Measurements from ENCODE around the gene DHCR7.

DHCR7 gene

GRCh38 chr11:71448257-71449171, at the start of gene DHCR7:
Gene DHCR7 (minus strand): TSS chr11:71448393. CDS start chr11:71444952, 3,441 bp downstream.
- DNase-seq = peak; percentile 89

GRCh38 chr11:71496421-71496820, 48.2 kb upstream of the DHCR7 start:
- no peak for DNase-seq

GRCh38 chr11:71495286-71496230, 47.4 kb upstream of the DHCR7 start:
- DNase-seq = no peak

- DNase-seq = no peak
These were observed 43.7 kb upstream of the DHCR7 start for GRCh38 chr11:71491940-71492339.

- DNase-seq = no peak
These were observed 43.3 kb upstream of the DHCR7 start for GRCh38 chr11:71491531-71491930.

GRCh38 chr11:71490731-71491390, 42.7 kb upstream of the DHCR7 start:
- DNase-seq = no peak

- DNase-seq = no peak
These were observed 42.0 kb upstream of the DHCR7 start for GRCh38 chr11:71490044-71490730.

GRCh38 chr11:71489311-71490043, 41.3 kb upstream of the DHCR7 start:
- DNase-seq = no peak

GRCh38 chr11:71488681-71489270, 40.6 kb upstream of the DHCR7 start:
- DNase-seq = no peak

- DNase-seq = no peak
These were observed 38.1 kb upstream of the DHCR7 start for GRCh38 chr11:71486320-71486719.

- DNase-seq = no peak
These were observed 37.3 kb upstream of the DHCR7 start for GRCh38 chr11:71485466-71485865.

- DNase-seq = no peak
These were observed 36.8 kb upstream of the DHCR7 start for GRCh38 chr11:71485063-71485399.

- DNase-seq = no peak
These were observed 36.3 kb upstream of the DHCR7 start for GRCh38 chr11:71484248-71485062.

- no peak for DNase-seq
These were observed 35.5 kb upstream of the DHCR7 start for GRCh38 chr11:71483692-71484091.

GRCh38 chr11:71482746-71483364, 34.7 kb upstream of the DHCR7 start:
- no peak for DNase-seq

- DNase-seq = no peak
These were observed 34.0 kb upstream of the DHCR7 start for GRCh38 chr11:71482216-71482615.

- DNase-seq = no peak
These were observed 33.1 kb upstream of the DHCR7 start for GRCh38 chr11:71481101-71481960.

GRCh38 chr11:71478528-71478840, 30.3 kb upstream of the DHCR7 start:
- no peak for DNase-seq
